ENCODE data around the gene MUC5AC.
"Not testable (repeated sequence)": the region's sequence is repeated elsewhere in the genome, so short reads cannot be mapped to it uniquely, and the experiment has no call there.

Gene MUC5AC

GRCh38 chr11:1162491-1163311 lies 4.9 kb downstream of the MUC5AC start:
- DNase-seq (ENCODE audit: low read depth, low spot score), result no peak

DNA sequence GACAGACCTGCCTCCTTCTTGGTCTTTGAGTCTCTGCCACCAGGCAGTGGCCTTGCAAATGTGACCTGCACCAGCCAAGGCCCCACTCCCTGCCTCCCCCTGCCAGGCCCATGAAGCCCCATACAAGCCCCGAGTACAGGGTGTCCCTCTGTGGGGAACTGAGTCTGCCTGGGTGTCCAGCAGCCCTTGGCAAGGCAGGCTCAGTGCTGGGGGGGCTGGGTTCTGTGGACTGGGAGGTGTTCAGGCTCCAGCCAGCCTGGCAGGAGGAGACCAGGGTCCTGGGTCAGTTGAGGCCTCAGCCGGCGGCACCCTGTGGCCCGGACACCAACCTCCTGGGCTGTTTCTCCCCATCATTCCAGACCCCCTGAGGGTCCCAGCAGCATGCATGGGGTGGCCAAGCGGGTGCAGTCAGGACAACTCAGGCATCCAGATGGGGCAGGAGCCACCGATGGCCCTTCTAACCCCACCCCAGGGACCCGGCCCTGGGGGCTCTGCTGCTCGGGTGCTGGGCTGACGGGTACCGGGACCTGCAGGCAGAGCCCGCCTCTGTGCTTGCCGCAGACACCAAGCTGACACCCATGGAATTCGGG lies 5.7 kb downstream of the MUC5AC start:
- no peak for DNase-seq (ENCODE audit: low read depth, low spot score)

DNA sequence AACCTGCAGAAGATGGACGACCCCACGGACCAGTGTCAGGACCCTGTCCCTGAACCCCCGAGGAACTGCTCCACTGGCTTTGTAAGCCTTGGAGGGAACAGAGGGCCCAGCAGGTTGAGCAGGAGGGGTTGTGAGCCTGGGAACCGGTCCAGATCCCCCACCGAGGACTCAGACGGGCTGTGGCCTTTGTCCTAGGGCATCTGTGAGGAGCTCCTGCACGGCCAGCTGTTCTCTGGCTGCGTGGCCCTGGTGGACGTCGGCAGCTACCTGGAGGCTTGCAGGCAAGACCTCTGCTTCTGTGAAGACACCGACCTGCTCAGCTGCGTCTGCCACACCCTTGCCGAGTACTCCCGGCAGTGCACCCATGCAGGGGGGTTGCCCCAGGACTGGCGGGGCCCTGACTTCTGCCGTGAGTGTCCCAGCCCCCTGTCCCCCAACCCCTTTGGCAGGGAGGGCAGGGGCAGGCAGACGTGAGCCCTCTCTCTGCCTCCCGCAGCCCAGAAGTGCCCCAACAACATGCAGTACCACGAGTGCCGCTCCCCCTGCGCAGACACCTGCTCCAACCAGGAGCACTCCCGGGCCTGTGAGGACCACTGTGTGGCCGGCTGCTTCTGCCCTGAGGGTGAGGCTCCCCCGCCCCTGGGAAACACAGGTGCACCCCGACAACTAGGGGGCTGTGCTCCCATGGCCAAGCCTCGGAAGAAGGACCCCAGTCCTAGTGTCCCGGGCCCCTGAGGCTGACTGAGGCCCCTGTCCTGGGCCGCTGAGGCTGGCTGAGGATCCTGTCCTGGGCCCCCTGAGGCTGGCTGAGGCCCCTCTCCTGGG lies 6.4 kb downstream of the MUC5AC start:
- DNase-seq (ENCODE audit: low read depth, low spot score), result no peak

GRCh38 chr11:1164779-1165255 lies 7.1 kb downstream of the MUC5AC start:
- not testable (repeated sequence) for DNase-seq (ENCODE audit: low read depth, low spot score)

DNA sequence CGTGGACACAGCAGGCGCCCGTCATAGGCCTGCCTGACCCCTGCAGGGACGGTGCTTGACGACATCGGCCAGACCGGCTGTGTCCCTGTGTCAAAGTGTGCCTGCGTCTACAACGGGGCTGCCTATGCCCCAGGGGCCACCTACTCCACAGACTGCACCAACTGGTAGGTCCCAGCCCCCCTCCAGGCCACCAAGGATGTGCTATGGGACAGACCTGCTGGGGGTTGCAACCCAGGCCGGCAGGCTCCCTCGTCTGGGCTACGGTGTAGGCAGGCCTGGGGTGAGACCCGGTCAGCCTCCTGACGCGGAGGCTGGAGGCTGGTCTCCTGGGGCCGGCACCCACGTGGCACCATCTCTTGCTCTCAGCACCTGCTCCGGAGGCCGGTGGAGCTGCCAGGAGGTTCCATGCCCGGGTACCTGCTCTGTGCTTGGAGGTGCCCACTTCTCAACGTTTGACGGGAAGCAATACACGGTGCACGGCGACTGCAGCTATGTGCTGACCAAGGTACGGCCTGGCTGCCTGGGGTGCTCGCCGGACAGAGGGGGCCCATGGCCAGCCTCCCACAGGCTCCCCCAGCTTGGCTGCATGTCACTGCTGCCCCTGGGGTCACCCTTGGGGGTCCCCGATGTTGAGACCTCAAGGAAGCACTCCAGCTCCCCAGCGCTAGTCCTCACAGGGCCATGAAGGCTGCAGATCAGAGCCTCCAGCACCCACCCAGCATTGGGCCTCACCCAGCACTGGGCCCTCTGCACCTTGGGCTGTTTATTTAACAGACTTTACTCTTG lies 7.7 kb downstream of the MUC5AC start:
- DNase-seq (ENCODE audit: low read depth, low spot score), result no peak

GRCh38 chr11:1167256-1167655 lies 9.5 kb downstream of the MUC5AC start:
- no peak for DNase-seq (ENCODE audit: low read depth, low spot score)

DNA sequence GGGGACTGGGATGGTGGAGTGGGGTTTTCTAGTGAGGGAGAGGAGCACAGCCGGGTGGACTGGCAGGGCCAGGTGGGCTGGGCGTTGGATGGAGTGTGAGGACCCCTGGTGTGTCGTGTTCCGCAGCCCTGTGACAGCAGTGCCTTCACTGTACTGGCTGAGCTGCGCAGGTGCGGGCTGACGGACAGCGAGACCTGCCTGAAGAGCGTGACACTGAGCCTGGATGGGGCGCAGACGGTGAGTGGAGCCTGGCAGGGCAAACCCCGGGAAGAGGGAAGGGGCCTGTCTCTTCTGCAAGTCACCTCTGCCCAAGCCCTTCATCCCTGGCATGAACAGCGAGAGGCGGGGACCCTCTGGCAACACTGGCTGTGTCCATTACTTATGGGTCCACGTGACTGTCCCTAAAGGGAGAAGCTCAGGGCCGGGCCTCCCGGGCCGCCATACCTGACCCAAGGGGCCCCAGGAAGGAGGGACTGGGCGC lies 10.0 kb downstream of the MUC5AC start:
- no peak for DNase-seq (ENCODE audit: low read depth, low spot score)

DNA sequence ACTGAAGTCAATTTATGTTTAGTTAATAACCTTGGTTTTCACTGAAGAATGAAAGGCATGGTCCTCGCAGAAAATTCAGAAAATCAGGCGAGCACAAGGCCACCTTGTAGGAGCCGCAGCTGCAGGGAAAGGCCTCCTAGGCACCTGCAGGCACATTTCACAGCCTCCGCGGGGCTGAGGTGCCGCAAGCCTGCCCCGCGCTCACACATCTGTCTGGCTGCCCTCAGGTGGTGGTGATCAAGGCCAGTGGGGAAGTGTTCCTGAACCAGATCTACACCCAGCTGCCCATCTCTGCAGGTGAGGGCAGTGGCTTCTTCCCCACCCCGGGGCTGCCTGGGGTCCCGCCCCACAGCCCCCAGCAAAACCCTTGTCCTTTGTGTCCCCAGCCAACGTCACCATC lies 10.5 kb downstream of the MUC5AC start:
- no peak for DNase-seq (ENCODE audit: low read depth, low spot score)

DNA sequence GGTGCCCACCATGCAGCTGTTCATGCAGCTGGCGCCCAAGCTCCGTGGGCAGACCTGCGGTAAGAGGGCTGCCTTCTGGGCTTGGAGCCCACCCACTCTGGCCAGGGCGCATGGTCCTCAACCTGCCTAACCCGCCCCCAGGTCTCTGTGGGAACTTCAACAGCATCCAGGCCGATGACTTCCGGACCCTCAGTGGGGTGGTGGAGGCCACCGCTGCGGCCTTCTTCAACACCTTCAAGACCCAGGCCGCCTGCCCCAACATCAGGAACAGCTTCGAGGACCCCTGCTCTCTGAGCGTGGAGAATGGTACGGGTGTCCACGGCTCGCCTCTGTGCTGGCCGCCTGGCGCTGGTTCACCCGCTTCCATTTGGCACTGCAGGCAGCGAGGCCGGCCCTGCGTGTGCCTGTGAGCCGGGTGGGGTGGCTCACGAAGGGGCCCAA lies 11.0 kb downstream of the MUC5AC start:
- no peak for DNase-seq (ENCODE audit: low read depth, low spot score)

GRCh38 chr11:1171223-1171984 lies 13.7 kb downstream of the MUC5AC start:
- DNase-seq (ENCODE audit: low read depth, low spot score), result no peak

DNA sequence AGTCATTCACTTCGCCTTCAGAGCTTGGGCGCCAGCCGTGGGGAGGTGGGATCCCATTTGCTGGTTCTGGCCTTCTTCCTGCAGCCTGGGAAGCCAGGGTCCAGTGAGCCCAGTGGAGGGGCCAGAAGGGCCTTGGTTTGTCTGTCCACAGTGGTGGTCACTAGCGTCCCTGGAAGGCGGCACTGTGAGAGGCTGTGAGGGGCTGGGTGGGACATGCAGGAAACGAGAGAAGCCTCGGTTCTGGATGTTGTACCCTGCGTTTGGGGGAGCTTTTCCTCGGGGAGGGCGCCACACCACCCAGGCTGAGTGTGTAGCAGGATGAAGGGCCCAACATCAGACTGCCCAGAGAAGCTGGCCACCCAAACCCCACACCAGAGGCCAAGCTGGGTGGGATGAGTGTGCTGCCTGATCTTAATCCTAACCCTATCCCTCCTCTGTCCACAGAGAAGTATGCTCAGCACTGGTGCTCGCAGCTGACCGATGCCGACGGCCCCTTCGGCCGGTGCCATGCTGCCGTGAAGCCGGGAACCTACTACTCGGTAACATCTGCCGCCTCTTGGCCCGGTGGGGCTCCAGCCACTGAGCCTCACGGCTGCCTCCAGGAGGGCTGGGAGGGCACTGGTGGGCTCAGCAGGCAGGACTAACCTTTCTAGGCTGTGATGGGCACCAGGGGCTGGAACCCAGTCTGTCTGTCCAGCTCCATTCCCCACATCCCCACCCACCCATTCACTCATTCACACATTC lies 14.4 kb downstream of the MUC5AC start:
- no peak for DNase-seq (ENCODE audit: low read depth, low spot score)

DNA sequence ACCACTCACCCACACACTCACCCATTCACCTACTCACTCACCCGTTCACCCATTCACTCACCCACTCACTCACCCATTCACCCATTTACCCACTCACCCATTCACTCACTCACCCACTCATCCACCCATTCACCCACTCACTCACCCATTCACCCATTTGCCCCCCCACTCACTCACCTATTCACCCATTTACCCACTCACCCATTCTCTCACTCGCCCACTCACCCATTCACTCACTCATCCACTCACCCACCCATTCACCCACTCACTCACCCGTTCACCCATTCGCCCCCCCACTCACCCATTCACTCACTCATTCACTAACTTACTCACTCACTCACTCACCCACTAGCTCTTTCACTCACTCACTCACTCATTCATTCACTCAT lies 15.0 kb downstream of the MUC5AC start:
- DNase-seq (ENCODE audit: low read depth, low spot score), result no peak

DNA sequence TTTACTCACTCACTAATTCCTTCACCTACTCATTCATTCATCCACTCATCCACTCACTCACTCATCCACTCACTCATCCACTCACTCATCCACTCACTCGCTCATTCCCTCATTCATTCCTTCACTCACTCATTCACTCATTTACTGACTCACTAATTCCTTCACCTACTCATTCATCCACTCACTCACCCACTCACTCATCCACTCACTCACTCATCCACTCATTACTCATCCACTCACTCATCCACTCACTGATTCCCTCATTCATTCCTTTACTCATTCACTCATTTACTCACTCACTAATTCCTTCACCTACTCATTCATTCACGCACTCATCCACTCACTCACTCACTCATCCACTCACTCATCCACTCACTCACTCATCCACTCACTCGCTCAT lies 15.6 kb downstream of the MUC5AC start:
- not testable (repeated sequence) for DNase-seq (ENCODE audit: low read depth, low spot score)

DNA sequence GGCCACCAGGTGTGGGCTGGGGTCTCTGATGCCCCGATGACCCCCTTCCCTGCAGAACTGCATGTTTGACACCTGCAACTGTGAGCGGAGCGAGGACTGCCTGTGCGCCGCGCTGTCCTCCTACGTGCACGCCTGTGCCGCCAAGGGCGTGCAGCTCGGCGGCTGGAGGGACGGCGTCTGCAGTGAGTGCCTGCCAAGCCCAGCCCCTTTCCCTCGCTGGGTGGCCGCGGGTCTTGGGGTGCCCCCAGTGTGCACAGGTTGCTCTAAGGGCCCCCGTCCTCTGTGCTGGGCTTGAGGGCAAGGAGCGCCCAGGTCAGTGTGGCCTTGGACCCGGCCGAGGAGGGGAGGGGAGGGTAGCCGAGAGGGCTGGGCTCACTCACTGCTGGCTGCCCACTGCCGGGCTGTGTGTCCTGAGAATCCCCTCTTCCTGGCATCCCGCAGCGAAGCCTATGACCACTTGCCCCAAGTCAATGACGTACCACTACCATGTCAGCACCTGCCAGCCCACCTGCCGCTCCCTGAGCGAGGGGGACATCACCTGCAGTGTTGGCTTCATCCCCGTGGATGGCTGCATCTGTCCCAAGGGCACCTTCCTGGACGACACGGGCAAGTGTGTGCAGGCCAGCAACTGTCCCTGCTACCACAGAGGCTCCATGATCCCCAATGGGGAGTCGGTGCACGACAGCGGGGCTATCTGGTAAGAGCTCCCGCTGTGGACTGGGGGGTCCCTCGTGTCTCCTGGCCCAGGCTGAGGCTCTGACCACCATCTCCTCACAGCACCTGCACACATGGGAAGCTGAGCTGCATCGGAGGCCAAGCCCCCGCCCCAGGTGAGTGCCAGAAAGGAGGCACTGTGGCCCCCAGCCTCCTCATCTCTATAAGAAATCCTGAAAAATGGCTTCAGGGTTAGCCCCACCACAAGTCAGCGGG lies 17.0 kb downstream of the MUC5AC start:
- no peak for DNase-seq (ENCODE audit: low read depth, low spot score)

- DNase-seq (ENCODE audit: low read depth, low spot score), result no peak
Measured at GRCh38 chr11:1175461-1176223, 17.9 kb downstream of the MUC5AC start.

DNA sequence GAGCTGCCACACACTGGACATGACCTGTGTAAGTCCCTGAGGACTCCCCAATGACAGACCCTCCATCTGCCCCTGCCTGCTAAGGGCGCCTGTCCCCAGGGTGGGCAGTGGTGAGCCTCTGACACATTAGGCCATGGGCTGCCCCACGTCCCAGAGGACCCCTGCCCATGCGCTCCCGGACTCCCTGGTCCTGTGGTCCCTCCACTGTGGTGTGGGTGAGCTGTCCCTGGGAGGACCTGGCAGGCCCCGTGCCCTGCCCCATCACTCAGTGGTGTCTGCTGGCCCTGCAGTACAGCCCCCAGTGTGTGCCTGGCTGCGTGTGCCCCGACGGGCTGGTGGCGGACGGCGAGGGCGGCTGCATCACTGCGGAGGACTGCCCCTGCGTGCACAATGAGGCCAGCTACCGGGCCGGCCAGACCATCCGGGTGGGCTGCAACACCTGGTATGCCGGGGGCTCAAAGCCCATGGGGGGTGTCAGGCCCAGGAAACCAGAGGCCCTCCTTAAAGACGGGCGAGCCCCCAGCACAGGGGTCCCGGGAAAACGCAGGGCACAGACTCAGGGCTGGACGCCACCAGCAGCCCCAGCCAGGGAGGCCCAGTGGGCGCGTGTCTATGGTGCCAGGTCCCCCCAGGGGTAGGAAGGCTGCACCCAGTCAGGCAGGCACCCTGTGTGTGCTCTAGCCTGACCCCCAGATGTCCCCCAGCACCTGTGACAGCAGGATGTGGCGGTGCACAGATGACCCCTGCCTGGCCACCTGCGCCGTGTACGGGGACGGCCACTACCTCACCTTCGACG lies 18.7 kb downstream of the MUC5AC start:
- DNase-seq (ENCODE audit: low read depth, low spot score), result no peak
